HepG2 (cell line): ENCODE measurements around the gene KCNQ1OT1. TPM values are rescaled to one million over a fixed set of nuclear protein-coding genes. Genes with fewer than 3 reads are reported as not detected.

Experiments
- ATAC-seq: fragments of 200-7000 bp; cut with Tn5 transposase; 3 replicates; pipeline ENCODE4 v1.9.1; 2020; ENCODE audit warnings: mild to moderate bottlenecking, moderate library complexity
- BruUV-seq: library from RNA; stranded (reverse); fragments of 400-500 nt; replicated peaks from 2 replicates; lab custom pipeline; 2021; lab: Mats Ljungman, UMichigan
- CTCF ChIA-PET: fragments of 300-600 bp; formaldehyde crosslinking; extraction: SDS; loops from one replicate; lab custom pipeline; 2021; ENCODE audit warnings: low total read pairs, inconsistent platforms, low intra/inter-chr PET ratio; lab: Yijun Ruan, JAX
- POLR2A ChIA-PET: fragments of 350-600 bp; sonication (Branson Sonifier 250); formaldehyde crosslinking; loops from one replicate; lab custom pipeline; 2020; ENCODE audit warnings: antibody characterized with exemption, inconsistent platforms; lab: Yijun Ruan, JAX
- DNase-seq: peaks from one replicate; pipeline ENCODE4 v3.0.0-alpha.2; 2015; ENCODE audit warnings: low spot score
- FAIRE-seq: peaks from 3 replicates; lab custom pipeline; 2011; peaks lifted over from hg19 to GRCh38; lab: Jason Lieb, UNC
- H2AFZ ChIP-seq: one replicate; pipeline ENCODE4 v1.6.1; 2011; ENCODE audit warnings: low read length, inconsistent platforms
- H3K27ac ChIP-seq: fragments of 300-600 bp; 3 replicates; pipeline ENCODE4 v1.8.0; 2011; ENCODE audit warnings: mixed run types, mild to moderate bottlenecking, mixed read lengths, low read length, inconsistent platforms; ENCODE audit not compliant: insufficient read depth; ENCODE audit errors: extremely low read length
- H3K27me3 ChIP-seq, 2 experiments: fragments of 200-600 bp in 1 of 2; 2 replicates in 1 of 2; 3 replicates in 1 of 2; pipeline versions ENCODE4 v1.6.0 to v1.8.0; 2011; ENCODE audit warnings: low read length in 2 of 2, mild to moderate bottlenecking in 2 of 2, moderate library complexity in 2 of 2, inconsistent platforms in 1 of 2; ENCODE audit not compliant: insufficient read depth in 2 of 2, control insufficient read depth in 1 of 2
- H3K36me3 ChIP-seq, 2 experiments: fragments of 200-600 bp in 1 of 2; replicated peaks in 1 of 2; 2 replicates in 1 of 2; 3 replicates in 1 of 2; pipeline versions ENCODE4 v1.5.1 to v1.8.0; 2011; ENCODE audit warnings: low read length in 2 of 2, inconsistent platforms in 1 of 2; ENCODE audit not compliant: insufficient read depth in 2 of 2, control insufficient read depth in 1 of 2
- H3K4me1 ChIP-seq: 2 replicates; pipeline ENCODE4 v1.5.1; 2012; ENCODE audit warnings: low read length, inconsistent platforms; ENCODE audit not compliant: insufficient read depth
- H3K4me2 ChIP-seq: 2 replicates; pipeline ENCODE4 v1.6.0; 2011; ENCODE audit warnings: low read depth, low read length, inconsistent platforms
- H3K4me3 ChIP-seq, 3 experiments: fragments of 200-600 bp in 1 of 3; sonication (generic), shearing (Covaris generic) in 1 of 3; replicated peaks in 1 of 3; 2 replicates each; pipeline ENCODE4 v1.5.1; 2011 to 2016; ENCODE audit warnings: low read length in 3 of 3, inconsistent platforms in 2 of 3, low read depth in 2 of 3, mild to moderate bottlenecking in 2 of 3, control low read depth in 1 of 3, mixed read lengths in 1 of 3; ENCODE audit not compliant: insufficient read depth in 1 of 3
- H3K79me2 ChIP-seq: one replicate; pipeline ENCODE4 v1.6.1; 2011; ENCODE audit warnings: low read length, inconsistent platforms; ENCODE audit not compliant: insufficient read depth
- H3K9ac ChIP-seq: 2 replicates; pipeline ENCODE4 v1.6.0; 2011; ENCODE audit warnings: mild to moderate bottlenecking, low read depth, low read length, inconsistent platforms; ENCODE audit not compliant: insufficient read depth
- H3K9me3 ChIP-seq: 2 replicates; pipeline ENCODE4 v1.5.1; 2012; ENCODE audit warnings: mild to moderate bottlenecking, low read length
- H4K20me1 ChIP-seq: 2 replicates; pipeline ENCODE4 v1.6.0; 2011; ENCODE audit warnings: inconsistent platforms, mild to moderate bottlenecking, low read length, moderate library complexity; ENCODE audit not compliant: insufficient read depth
- ARNT2 ChIP-seq: sonication (generic); formaldehyde crosslinking; IDR thresholded peaks from 2 replicates; pipeline ENCODE4 v1.8.0; 2022; ENCODE audit warnings: mild to moderate bottlenecking, low read depth, missing genetic modification reagents, moderate library complexity
- EHMT2 ChIP-seq: fragments of 200-600 bp; sonication (generic); IDR thresholded peaks from 2 replicates; pipeline ENCODE4 v1.7.0; 2017; ENCODE audit warnings: antibody characterized with exemption, low read depth, low read length, borderline replicate concordance
- MIXL1 ChIP-seq: IDR thresholded peaks from 2 replicates; pipeline ENCODE4 v1.6.1; 2016
- SNRNP70 ChIP-seq: fragments of 200-400 bp; formaldehyde crosslinking; IDR thresholded peaks from 2 replicates; pipeline ENCODE4 v1.6.1; 2017; ENCODE audit warnings: mild to moderate bottlenecking, low read depth, low read length, moderate library complexity
- ZNF224 ChIP-seq: sonication (generic); formaldehyde crosslinking; IDR thresholded peaks from 2 replicates; pipeline ENCODE4 v1.5.0; 2020; ENCODE audit warnings: mild to moderate bottlenecking, missing genetic modification reagents
- ZNF674 ChIP-seq: sonication (generic); formaldehyde crosslinking; IDR thresholded peaks from 2 replicates; pipeline ENCODE4 v1.5.0; 2020; ENCODE audit warnings: low read depth, mild to moderate bottlenecking, missing genetic modification reagents
- ZNF770 ChIP-seq: sonication (generic); formaldehyde crosslinking; IDR thresholded peaks from 2 replicates; pipeline ENCODE4 v1.5.0; 2020; ENCODE audit warnings: mild to moderate bottlenecking, missing genetic modification reagents
- WGBS: methylation state at CpG from one replicate; pipeline ENCODE4 v1.1.6; 2017; ENCODE audit warnings: low lambda C conversion rate; 5-methylcytosine and 5-hydroxymethylcytosine counted together
- in situ Hi-C: cut with HindIII; loops from 2 replicates; pipeline ENCODE4 v1.10.0; 2017; ENCODE audit warnings: low pct_unique_long_range_greater_than_20kb; ENCODE audit not compliant: extremely low pct_ligation_motif_present
- intact Hi-C: fragments of 100-400 bp; cut with micrococcal nuclease; formaldehyde crosslinking; loops from one replicate; pipeline ENCODE4 v1.10.0; 2022; ENCODE audit not compliant: unreplicated experiment
- polyA plus RNA-seq, 8 experiments: library from polyadenylated mRNA; depleted of rRNA in 3 of 8; stranded (reverse) in 7 of 8; unstranded in 1 of 8; fragments of >200 nt; fragmentation: Illumina TruSeq in 4 of 8; extraction: Trizol in 4 of 8; gene quantifications; 2 replicates each; pipeline versions ENCODE4 v1.2.1 to v1.2.3, GENCODE V29; 2011 to 2016; ENCODE audit warnings: low read depth in 4 of 8, missing spikeins in 1 of 8, mixed read lengths in 1 of 8; ENCODE audit not compliant: insufficient read depth in 1 of 8
- total RNA-seq, 5 experiments: library from RNA; depleted of rRNA; stranded (reverse); fragments of >200 nt; fragmentation: Illumina TruSeq; extraction: Trizol; gene quantifications; 2 replicates each; pipeline ENCODE4 v1.2.3, GENCODE V29; 2016; ENCODE audit warnings: low read depth in 1 of 5

KCNQ1OT1 gene
- total and polyA plus RNA-seq, 2 of the 13 experiments (the other 11 are each of a cell fraction or from before 2014, with no cell fraction given) = 1.3 to 18.9 TPM

- Histone ChIP-seq H4K20me1 (peaks cover 100% of the 10 kb centered on the region), H3K4me2 (no peak overlapping the region), H3K36me3 (peaks cover 52 to 86% of the 10 kb centered on the region in 2 experiments), H3K27ac (no peak overlapping the region), H3K27me3 (no peaks in the 10 kb centered on the region), H3K4me3 (no peak overlapping the region), H3K9me3 (no peaks in the 10 kb centered on the region), H2AFZ (no peak overlapping the region), H3K79me2 (peaks cover 100% of the 10 kb centered on the region), H3K9ac (no peak overlapping the region), H3K4me1 (peaks cover 95% of the 10 kb centered on the region)
- no peak for FAIRE-seq
- intact Hi-C loops = no loop called here
- 95% methylated on average over 4 of the region's 4 CpGs for WGBS
- ChIA-PET CTCF (no interaction called here), POLR2A (interaction anchor here (1.6 to 1.8 kb wide), 2 partner anchors 12 to 16 kb away, joined by 6 to 7 read pairs; partner anchors contain the start of gene KCNQ1OT1)
- no peak for DNase-seq
- ATAC-seq = no peak
- BruUV-seq = no TSS peak
- in situ Hi-C loops = no loop called here
- TF ChIP-seq ARNT2 (CRISPR knock-in tag) (no peak), ZNF224 (CRISPR knock-in tag) (no peak), ZNF770 (CRISPR knock-in tag) (no peak), EHMT2 (no peak), SNRNP70 (no peak), ZNF674 (CRISPR knock-in tag) (no peak), MIXL1 (CRISPR knock-in tag) (no peak)
Measured at GRCh38 chr11:2683806-2684205, 16.0 kb downstream of the KCNQ1OT1 start.
